Endothelial cell of umbilical vein (primary cell): ENCODE results near the gene TMEM41A. TPM values are rescaled to one million over a fixed set of nuclear protein-coding genes. Genes with fewer than 3 reads are reported as not detected.

Source experiments
- BruUV-seq: library from RNA; stranded (reverse); fragments of 400-500 nt; replicated peaks from 2 replicates; lab custom pipeline; 2021; lab: Mats Ljungman, UMichigan
- CTCF ChIA-PET: fragments of 300-600, 350-600 bp; sonication (Branson Sonifier 250); formaldehyde crosslinking; loops from one replicate; lab custom pipeline; 2021; ENCODE audit warnings: antibody characterized with exemption, inconsistent platforms; lab: Charles Lee
- POLR2A ChIA-PET: fragments of 300-600, 350-600 bp; sonication (Branson Sonifier 250); formaldehyde crosslinking; loops from one replicate; lab custom pipeline; 2021; ENCODE audit warnings: antibody characterized with exemption, inconsistent platforms; lab: Charles Lee
- DNase-seq: peaks from one replicate; pipeline ENCODE4 v3.0.0-alpha.2; 2011; ENCODE audit warnings: low read depth, low spot score
- FAIRE-seq: peaks from 2 replicates; lab custom pipeline; 2011; peaks lifted over from hg19 to GRCh38; lab: Jason Lieb, UNC
- H2AFZ ChIP-seq: 2 replicates; pipeline ENCODE4 v1.6.0; 2012; ENCODE audit warnings: low read depth, low read length, control low read depth, inconsistent platforms
- H3K27ac ChIP-seq: 2 replicates; pipeline ENCODE4 v1.5.1; 2011; ENCODE audit warnings: low read depth, mild to moderate bottlenecking, control low read depth, low read length, moderate library complexity; ENCODE audit not compliant: insufficient read depth
- H3K27me3 ChIP-seq, 2 experiments: 2 replicates each; pipeline versions ENCODE4 v1.6.0 to v1.6.1; 2011; ENCODE audit warnings: low read length in 2 of 2, mixed read lengths in 1 of 2; ENCODE audit not compliant: control insufficient read depth in 2 of 2, insufficient read depth in 2 of 2
- H3K36me3 ChIP-seq, 2 experiments: 2 replicates in 1 of 2; 3 replicates in 1 of 2; pipeline ENCODE4 v1.5.1; 2011; ENCODE audit warnings: low read length in 2 of 2, mild to moderate bottlenecking in 1 of 2, moderate library complexity in 1 of 2; ENCODE audit not compliant: control insufficient read depth in 2 of 2, insufficient read depth in 2 of 2; ENCODE audit errors: extremely low read depth in 1 of 2
- H3K4me1 ChIP-seq: 3 replicates; pipeline ENCODE4 v1.5.1; 2011; ENCODE audit warnings: mild to moderate bottlenecking, low read length; ENCODE audit not compliant: control insufficient read depth, insufficient read depth; ENCODE audit errors: extremely low read depth
- H3K4me2 ChIP-seq: 2 replicates; pipeline ENCODE4 v1.6.1; 2011; ENCODE audit warnings: low read length, control low read depth, mixed read lengths; ENCODE audit not compliant: insufficient read depth
- H3K4me3 ChIP-seq, 3 experiments: fragments of 200-600 bp in 1 of 3; sonication (generic), shearing (Covaris generic) in 1 of 3; replicated peaks in 1 of 3; 2 replicates each; pipeline ENCODE4 v1.5.1; 2011 to 2016; ENCODE audit warnings: control low read depth in 3 of 3, low read length in 3 of 3, mild to moderate bottlenecking in 2 of 3, inconsistent platforms in 1 of 3, low read depth in 1 of 3, moderate library complexity in 1 of 3; ENCODE audit not compliant: insufficient read depth in 1 of 3
- H3K79me2 ChIP-seq: 2 replicates; pipeline ENCODE4 v1.6.0; 2012; ENCODE audit warnings: low read length, inconsistent platforms; ENCODE audit not compliant: control insufficient read depth, insufficient read depth
- H3K9ac ChIP-seq: replicated peaks from 2 replicates; pipeline ENCODE3; 2011; ENCODE audit warnings: low read length, control low read depth; ENCODE audit not compliant: insufficient read depth; ENCODE audit errors: extremely low read depth
- H3K9me1 ChIP-seq: replicated peaks from 3 replicates; pipeline ENCODE4 v1.6.0; 2011; ENCODE audit warnings: mild to moderate bottlenecking, low read length; ENCODE audit not compliant: control insufficient read depth, insufficient read depth; ENCODE audit errors: extremely low read depth
- H3K9me3 ChIP-seq: replicated peaks from 2 replicates; pipeline ENCODE4 v1.5.1; 2012; ENCODE audit warnings: low read length, inconsistent platforms; ENCODE audit not compliant: control insufficient read depth, insufficient read depth
- H4K20me1 ChIP-seq: replicated peaks from 2 replicates; pipeline ENCODE3; 2011; ENCODE audit warnings: mild to moderate bottlenecking, low read length; ENCODE audit not compliant: control insufficient read depth, insufficient read depth; ENCODE audit errors: extremely low read depth
- CTCF ChIP-seq, 2 donors: IDR thresholded peaks; 1 replicate in 1 of 2; 2 replicates in 1 of 2; pipeline ENCODE4 v1.5.1; 2011; ENCODE audit warnings: low read length in 2 of 2, mild to moderate bottlenecking in 2 of 2, moderate library complexity in 2 of 2, control low read depth in 1 of 2, inconsistent platforms in 1 of 2, low read depth in 1 of 2; ENCODE audit not compliant: insufficient read depth in 1 of 2; ENCODE audit errors: extremely low read depth in 1 of 2
- EZH2 ChIP-seq: IDR thresholded peaks from 2 replicates; pipeline ENCODE4 v1.6.1; 2012; ENCODE audit warnings: borderline replicate concordance, low read depth, mild to moderate bottlenecking, moderate library complexity, low read length, inconsistent platforms; ENCODE audit not compliant: severe bottlenecking
- FOS ChIP-seq: IDR thresholded peaks from 2 replicates; pipeline ENCODE4 v1.6.1; 2011; ENCODE audit warnings: mild to moderate bottlenecking, low read length, moderate library complexity, borderline replicate concordance; ENCODE audit not compliant: insufficient read depth
- GATA2 ChIP-seq: IDR thresholded peaks from 2 replicates; pipeline ENCODE4 v1.7.0; 2011; ENCODE audit warnings: low read depth, mild to moderate bottlenecking, moderate library complexity, mixed read lengths, low read length; ENCODE audit not compliant: insufficient read length, insufficient read depth
- JUN ChIP-seq: IDR thresholded peaks from 2 replicates; pipeline ENCODE4 v1.6.1; 2011; ENCODE audit warnings: borderline replicate concordance, low read depth; ENCODE audit not compliant: insufficient read length, insufficient read depth
- MAX ChIP-seq: IDR thresholded peaks from 2 replicates; pipeline ENCODE4 v1.6.1; 2011; ENCODE audit not compliant: insufficient read depth, insufficient read length
- MYC ChIP-seq: IDR thresholded peaks from one replicate; pipeline ENCODE4 v1.6.1; 2011; ENCODE audit warnings: mild to moderate bottlenecking, low read depth, low read length
- POLR2A ChIP-seq: IDR thresholded peaks from 2 replicates; pipeline ENCODE4 v1.6.1; 2012; ENCODE audit warnings: low read depth, mild to moderate bottlenecking, control low read depth, low read length
- POLR2AphosphoS5 ChIP-seq: IDR thresholded peaks from 2 replicates; pipeline ENCODE4 v1.6.1; 2012; ENCODE audit warnings: low read depth, mild to moderate bottlenecking, control low read depth, low read length, moderate library complexity; ENCODE audit not compliant: insufficient read depth
- dilution Hi-C: fragments of 300-500 bp; cut with MboI; formaldehyde crosslinking; loops from one replicate; pipeline ENCODE4 v1.15.0; 2019; ENCODE audit warnings: low sequenced_read_pairs; ENCODE audit not compliant: extremely low pct_ligation_motif_present
- intact Hi-C: fragments of 100-400 bp; cut with micrococcal nuclease; formaldehyde crosslinking; loops from one replicate; pipeline ENCODE4 v1.10.0; 2022
- polyA plus RNA-seq, 4 experiments: library from polyadenylated mRNA; depleted of rRNA in 3 of 4; stranded (reverse) in 3 of 4; unstranded in 1 of 4; fragments of >200 nt; gene quantifications; 2 replicates each; pipeline versions ENCODE4 v1.2.1 to v1.2.3, GENCODE V29; 2011 to 2012; ENCODE audit warnings: missing spikeins in 1 of 4
- total RNA-seq: library from RNA; stranded (reverse); gene quantifications from 2 replicates; pipeline ENCODE4 v1.2.3, GENCODE V29; 2021

TMEM41A gene
- total and polyA plus RNA-seq, 2 donors (not counting 3 experiments of a cell fraction or from before 2014, with no cell fraction given): 15.9 to 16.0 TPM

- intact Hi-C loops (no loop called here), dilution Hi-C loops (no loop called here)
- no peak overlapping the region for H3K9ac ChIP-seq
- FAIRE-seq (no peak), DNase-seq (no peak)
- no peak overlapping the region for H3K4me3 ChIP-seq
- no peak overlapping the region for H3K4me2 ChIP-seq
- H4K20me1 ChIP-seq: no peaks in the 10 kb centered on the region
- no peak overlapping the region for H3K27ac ChIP-seq
- no peaks in the 10 kb centered on the region for H3K4me1 ChIP-seq
- H3K79me2 ChIP-seq: no peaks in the 10 kb centered on the region
- H3K36me3 ChIP-seq: no peaks in the 10 kb centered on the region
- CTCF ChIA-PET: interaction anchor here (1.4 kb wide), 1 partner anchor 51 kb away, joined by 5 read pairs; no protein-coding TSS in a partner anchor
- no peaks in the 10 kb centered on the region for H3K9me3 ChIP-seq
- H3K27me3 ChIP-seq: peaks cover 0 to 2% of the 10 kb centered on the region in 2 experiments
- no peaks in the 10 kb centered on the region for H3K9me1 ChIP-seq
- H2AFZ ChIP-seq: no peak overlapping the region
- POLR2A ChIA-PET: no interaction called here
- no peak for TF ChIP-seq CTCF (IDR thresholded peaks at IDR 0.05; ENCODE audit: extremely low read depth in 1 of 2, insufficient read depth in 1 of 2, low read depth in 1 of 2, low read length in 2 of 2)
- no peak for TF ChIP-seq JUN
- TF ChIP-seq POLR2AphosphoS5: no peak
- no peak for TF ChIP-seq FOS
- TF ChIP-seq MAX: no peak
- TF ChIP-seq GATA2: no peak
- TF ChIP-seq EZH2: no peak
- TF ChIP-seq POLR2A: no peak
- TF ChIP-seq MYC: no peak
- no TSS peak for BruUV-seq
Observed at GRCh38 chr3:185507883-185508282, 9.0 kb upstream of the TMEM41A start.
